SH-SY5Y (cell line): Measurements from ENCODE around the gene ULK1.

Experiments used
- GATA2 ChIP-seq: IDR thresholded peaks from 2 replicates; pipeline ENCODE4 v1.6.1; 2011; ENCODE audit warnings: mild to moderate bottlenecking, low read depth, low read length
- GATA3 ChIP-seq: IDR thresholded peaks from 2 replicates; pipeline ENCODE4 v1.6.1; 2011; ENCODE audit warnings: low read depth, mild to moderate bottlenecking, low read length, moderate library complexity

DNA sequence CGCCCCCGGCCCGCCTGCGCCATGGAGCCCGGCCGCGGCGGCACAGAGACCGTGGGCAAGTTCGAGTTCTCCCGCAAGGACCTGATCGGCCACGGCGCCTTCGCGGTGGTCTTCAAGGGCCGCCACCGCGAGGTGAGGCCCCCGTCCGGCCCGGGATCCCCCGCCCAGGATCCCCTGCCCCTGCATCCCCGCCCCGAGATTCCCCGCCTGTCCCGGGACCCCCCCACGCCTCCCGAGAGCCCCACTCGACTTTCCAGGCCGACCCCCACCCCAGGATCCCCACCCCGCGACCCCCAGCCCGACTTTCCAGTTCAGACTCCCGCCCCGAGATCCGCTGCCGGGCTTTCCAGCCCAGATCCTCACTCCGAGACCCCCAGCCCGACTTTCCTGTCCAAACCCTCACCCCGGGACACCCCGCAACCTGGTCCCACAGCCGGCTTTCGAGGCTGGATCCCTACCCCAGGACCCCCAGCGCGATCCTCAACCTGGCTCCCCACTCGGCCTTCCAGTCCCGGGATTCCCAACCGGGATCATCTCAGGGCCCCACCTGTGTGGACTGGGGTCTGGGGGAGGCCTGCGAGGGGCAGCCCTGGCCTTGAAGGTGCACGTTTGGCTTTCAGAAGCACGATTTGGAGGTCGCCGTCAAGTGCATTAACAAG is 688 bp downstream of the ULK1 start:
- TF ChIP-seq GATA2 (no peak), GATA3 (no peak)
